ENCODE results near the gene BCAR1. TPM values are rescaled to one million over a fixed set of nuclear protein-coding genes. Genes with fewer than 3 reads are reported as not detected.

The BCAR1 gene
- total and polyA plus RNA-seq, 2 of the 13 experiments (the other 11 are each of a cell fraction or from before 2014, with no cell fraction given), result 48.1 to 51.7 TPM

- TF ChIP-seq HOMEZ (CRISPR knock-in tag; IDR thresholded peaks at IDR 0.05; ENCODE audit: low read depth) (peak; percentile 25; the same call in 1 of the 2 replicates), SNAPC2 (CRISPR knock-in tag; IDR thresholded peaks at IDR 0.05) (peak; percentile 32; the same call in 1 of the 2 replicates), CHD2 (IDR thresholded peaks at IDR 0.05; ENCODE audit: low read depth, low read length) (no peak; the same call in none of the 2 replicates), ELF3 (CRISPR knock-in tag; IDR thresholded peaks at IDR 0.05) (peak; percentile 4; the same call in 1 of the 2 replicates), ZFY (CRISPR knock-in tag; IDR thresholded peaks at IDR 0.05) (peak; percentile 87), ZNF274 (CRISPR knock-in tag; IDR thresholded peaks at IDR 0.05) (0 out of 2 replicates have a peak, but pooled peaks have one; percentile 28), GABPA (IDR thresholded peaks at IDR 0.05; ENCODE audit: low read depth, low read length) (no peak), GABPA (CRISPR knock-in tag; IDR thresholded peaks at IDR 0.05; ENCODE audit: low read depth) (no peak), ZKSCAN1 (IDR thresholded peaks at IDR 0.05; ENCODE audit: low read length) (no peak), KLF6 (CRISPR knock-in tag; IDR thresholded peaks at IDR 0.05) (peak; percentile 1; the same call in 1 of the 2 replicates), SRSF4 (IDR thresholded peaks at IDR 0.05; ENCODE audit: low read depth, low read length, poor library complexity, severe bottlenecking) (no peak), PHF8 (CRISPR knock-in tag; IDR thresholded peaks at IDR 0.05) (peak; percentile 29), ZNF451 (CRISPR knock-in tag; IDR thresholded peaks at IDR 0.05) (no peak; the same call in 1 of the 2 replicates), ZFP82 (CRISPR knock-in tag; IDR thresholded peaks at IDR 0.05; ENCODE audit: borderline replicate concordance) (0 out of 2 replicates have a peak, but pooled peaks have one; percentile 60), ZNF121 (CRISPR knock-in tag; IDR thresholded peaks at IDR 0.05) (peak; percentile 32; the same call in 1 of the 2 replicates), ZNF468 (CRISPR knock-in tag; IDR thresholded peaks at IDR 0.05) (0 out of 2 replicates have a peak, but pooled peaks have one; percentile 24), KAT2B (IDR thresholded peaks at IDR 0.05; ENCODE audit: borderline replicate concordance, low read depth, low read length) (no peak), SIN3A (IDR thresholded peaks at IDR 0.05; ENCODE audit: borderline replicate concordance, low read depth, low read length) (peak; percentile 15; the same call in 1 of the 2 replicates), ZNF644 (CRISPR knock-in tag; IDR thresholded peaks at IDR 0.05; ENCODE audit: low read depth) (no peak), ZFP37 (CRISPR knock-in tag; IDR thresholded peaks at IDR 0.05; ENCODE audit: borderline replicate concordance) (0 out of 2 replicates have a peak, but pooled peaks have one; percentile 15), ZNF331 (CRISPR knock-in tag; IDR thresholded peaks at IDR 0.05) (peak; percentile 6; the same call in 1 of the 2 replicates), PCBP2 (optimal IDR thresholded peaks at IDR 0.05; ENCODE audit: low read depth, low read length, poor library complexity, severe bottlenecking) (no peak), CCDC6 (CRISPR knock-in tag; IDR thresholded peaks at IDR 0.05) (peak; percentile 49; the same call in 1 of the 2 replicates)
- TF ChIP-seq, protein P1, sequence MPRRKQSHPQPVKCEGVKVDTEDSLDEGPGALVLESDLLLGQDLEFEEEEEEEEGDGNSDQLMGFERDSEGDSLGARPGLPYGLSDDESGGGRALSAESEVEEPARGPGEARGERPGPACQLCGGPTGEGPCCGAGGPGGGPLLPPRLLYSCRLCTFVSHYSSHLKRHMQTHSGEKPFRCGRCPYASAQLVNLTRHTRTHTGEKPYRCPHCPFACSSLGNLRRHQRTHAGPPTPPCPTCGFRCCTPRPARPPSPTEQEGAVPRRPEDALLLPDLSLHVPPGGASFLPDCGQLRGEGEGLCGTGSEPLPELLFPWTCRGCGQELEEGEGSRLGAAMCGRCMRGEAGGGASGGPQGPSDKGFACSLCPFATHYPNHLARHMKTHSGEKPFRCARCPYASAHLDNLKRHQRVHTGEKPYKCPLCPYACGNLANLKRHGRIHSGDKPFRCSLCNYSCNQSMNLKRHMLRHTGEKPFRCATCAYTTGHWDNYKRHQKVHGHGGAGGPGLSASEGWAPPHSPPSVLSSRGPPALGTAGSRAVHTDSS (CRISPR knock-in tag; conservative IDR thresholded peaks at IDR 0.05), result peak; percentile 43; the same call in 1 of the 2 replicates
- TF ChIP-seq, protein P2, sequence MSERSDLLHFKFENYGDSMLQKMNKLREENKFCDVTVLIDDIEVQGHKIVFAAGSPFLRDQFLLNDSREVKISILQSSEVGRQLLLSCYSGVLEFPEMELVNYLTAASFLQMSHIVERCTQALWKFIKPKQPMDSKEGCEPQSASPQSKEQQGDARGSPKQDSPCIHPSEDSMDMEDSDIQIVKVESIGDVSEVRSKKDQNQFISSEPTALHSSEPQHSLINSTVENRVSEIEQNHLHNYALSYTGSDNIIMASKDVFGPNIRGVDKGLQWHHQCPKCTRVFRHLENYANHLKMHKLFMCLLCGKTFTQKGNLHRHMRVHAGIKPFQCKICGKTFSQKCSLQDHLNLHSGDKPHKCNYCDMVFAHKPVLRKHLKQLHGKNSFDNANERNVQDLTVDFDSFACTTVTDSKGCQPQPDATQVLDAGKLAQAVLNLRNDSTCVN (CRISPR knock-in tag; IDR thresholded peaks at IDR 0.05; ENCODE audit: borderline replicate concordance), result peak; percentile 35; the same call in 1 of the 2 replicates
- TF ChIP-seq, protein P3, sequence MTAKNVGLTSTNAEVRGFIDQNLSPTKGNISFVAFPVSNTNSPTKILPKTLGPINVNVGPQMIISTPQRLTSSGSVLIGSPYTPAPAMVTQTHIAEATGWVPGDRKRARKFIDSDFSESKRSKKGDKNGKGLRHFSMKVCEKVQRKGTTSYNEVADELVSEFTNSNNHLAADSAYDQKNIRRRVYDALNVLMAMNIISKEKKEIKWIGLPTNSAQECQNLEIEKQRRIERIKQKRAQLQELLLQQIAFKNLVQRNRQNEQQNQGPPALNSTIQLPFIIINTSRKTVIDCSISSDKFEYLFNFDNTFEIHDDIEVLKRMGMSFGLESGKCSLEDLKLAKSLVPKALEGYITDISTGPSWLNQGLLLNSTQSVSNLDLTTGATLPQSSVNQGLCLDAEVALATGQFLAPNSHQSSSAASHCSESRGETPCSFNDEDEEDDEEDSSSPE (CRISPR knock-in tag; IDR thresholded peaks at IDR 0.05), result peak; percentile 59; the same call in 1 of the 2 replicates
Observed at GRCh38 chr16:75251280-75252048, at the start of gene BCAR1 (continued).

All from HepG2 (cell line).